ENCODE results near the gene FGF10. TPM values are rescaled to one million over a fixed set of nuclear protein-coding genes. Genes with fewer than 3 reads are reported as not detected.

Gene FGF10
- polyA plus RNA-seq, 3 donors, result not detected

GRCh38 chr5:44387921-44388320 lies 1.3 kb downstream of the FGF10 start:
- peaks cover 42 to 49% (median 44%) of the 10 kb centered on the region in 3 donors for H3K27me3 Mint-ChIP-seq (ENCODE audit: low read depth in 3 of 3)
- Histone ChIP-seq H3K4me2 (replicated peaks; ENCODE audit: extremely low read depth, low read length, poor library complexity, severe bottlenecking) (no peak overlapping the region), H3K9ac (ENCODE audit: insufficient read depth, low read length, poor library complexity, severe bottlenecking) (no peak overlapping the region), H3K79me2 (ENCODE audit: insufficient read depth, low read length) (no peaks in the 10 kb centered on the region), H3K9me3 (replicated peaks in 1 of 2; ENCODE audit: control insufficient read depth in 1 of 2, insufficient read depth in 1 of 2, low read length in 2 of 2) (peaks cover 4 to 31% of the 10 kb centered on the region in 2 donors), H4K20me1 (ENCODE audit: insufficient read depth, low read length) (no peaks in the 10 kb centered on the region), H2AFZ (ENCODE audit: insufficient read depth, low read depth, low read length, poor library complexity, severe bottlenecking) (no peak overlapping the region), H3K4me1 (ENCODE audit: control insufficient read depth in 1 of 2, insufficient read depth in 2 of 2, low read length in 2 of 2) (peaks cover 0 to 5% of the 10 kb centered on the region in 2 donors), H3K27ac (ENCODE audit: low read depth in 1 of 2, low read length in 2 of 2) (no peak overlapping the region), H3K4me3 (replicated peaks in 1 of 3; ENCODE audit: low read depth in 2 of 3, low read length in 3 of 3) (no peak overlapping the region), H3K27me3 (ENCODE audit: control insufficient read depth in 2 of 2, insufficient read depth in 2 of 2, low read length in 2 of 2) (peaks cover 42 to 51% of the 10 kb centered on the region in 2 donors), H3K36me3 (replicated peaks in 1 of 2; ENCODE audit: control insufficient read depth in 1 of 2, insufficient read depth in 2 of 2, low read length in 2 of 2) (no peaks in the 10 kb centered on the region)
- H3K4me1 Mint-ChIP-seq, result peaks cover 18% of the 10 kb centered on the region
- H3K36me3 Mint-ChIP-seq, result peaks cover 0 to 2% of the 10 kb centered on the region in 2 donors
- no peak for DNase-seq
- WGBS (ENCODE audit: insufficient coverage), result 14% methylated on average over 7 of the region's 11 CpGs
- intact Hi-C loops (cut with micrococcal nuclease), result no loop called here
- TF ChIP-seq, protein P1, sequence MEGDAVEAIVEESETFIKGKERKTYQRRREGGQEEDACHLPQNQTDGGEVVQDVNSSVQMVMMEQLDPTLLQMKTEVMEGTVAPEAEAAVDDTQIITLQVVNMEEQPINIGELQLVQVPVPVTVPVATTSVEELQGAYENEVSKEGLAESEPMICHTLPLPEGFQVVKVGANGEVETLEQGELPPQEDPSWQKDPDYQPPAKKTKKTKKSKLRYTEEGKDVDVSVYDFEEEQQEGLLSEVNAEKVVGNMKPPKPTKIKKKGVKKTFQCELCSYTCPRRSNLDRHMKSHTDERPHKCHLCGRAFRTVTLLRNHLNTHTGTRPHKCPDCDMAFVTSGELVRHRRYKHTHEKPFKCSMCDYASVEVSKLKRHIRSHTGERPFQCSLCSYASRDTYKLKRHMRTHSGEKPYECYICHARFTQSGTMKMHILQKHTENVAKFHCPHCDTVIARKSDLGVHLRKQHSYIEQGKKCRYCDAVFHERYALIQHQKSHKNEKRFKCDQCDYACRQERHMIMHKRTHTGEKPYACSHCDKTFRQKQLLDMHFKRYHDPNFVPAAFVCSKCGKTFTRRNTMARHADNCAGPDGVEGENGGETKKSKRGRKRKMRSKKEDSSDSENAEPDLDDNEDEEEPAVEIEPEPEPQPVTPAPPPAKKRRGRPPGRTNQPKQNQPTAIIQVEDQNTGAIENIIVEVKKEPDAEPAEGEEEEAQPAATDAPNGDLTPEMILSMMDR (IDR thresholded peaks at IDR 0.05), result no peak
- H3K27ac Mint-ChIP-seq, result no peak overlapping the region
- peaks cover 7 to 29% (median 20%) of the 10 kb centered on the region in 7 donors for H3K9me3 Mint-ChIP-seq
- peak overlapping the region in 1 of 2 donors; percentile 87 for H3K4me3 Mint-ChIP-seq

GRCh38 chr5:44387406-44387805 lies 1.8 kb downstream of the FGF10 start:
- H3K27ac Mint-ChIP-seq, result no peak overlapping the region
- Histone ChIP-seq H3K4me1 (ENCODE audit: control insufficient read depth in 1 of 2, insufficient read depth in 2 of 2, low read length in 2 of 2) (peaks cover 0 to 5% of the 10 kb centered on the region in 2 donors), H3K36me3 (replicated peaks in 1 of 2; ENCODE audit: control insufficient read depth in 1 of 2, insufficient read depth in 2 of 2, low read length in 2 of 2) (no peaks in the 10 kb centered on the region), H3K79me2 (ENCODE audit: insufficient read depth, low read length) (no peaks in the 10 kb centered on the region), H2AFZ (ENCODE audit: insufficient read depth, low read depth, low read length, poor library complexity, severe bottlenecking) (no peak overlapping the region), H3K27ac (ENCODE audit: low read depth in 1 of 2, low read length in 2 of 2) (no peak overlapping the region), H3K4me2 (replicated peaks; ENCODE audit: extremely low read depth, low read length, poor library complexity, severe bottlenecking) (no peak overlapping the region), H3K9me3 (replicated peaks in 1 of 2; ENCODE audit: control insufficient read depth in 1 of 2, insufficient read depth in 1 of 2, low read length in 2 of 2) (peaks cover 4 to 31% of the 10 kb centered on the region in 2 donors), H3K4me3 (replicated peaks in 1 of 3; ENCODE audit: low read depth in 2 of 3, low read length in 3 of 3) (no peak overlapping the region), H3K27me3 (ENCODE audit: control insufficient read depth in 2 of 2, insufficient read depth in 2 of 2, low read length in 2 of 2) (peaks cover 42 to 51% of the 10 kb centered on the region in 2 donors), H4K20me1 (ENCODE audit: insufficient read depth, low read length) (no peaks in the 10 kb centered on the region), H3K9ac (ENCODE audit: insufficient read depth, low read length, poor library complexity, severe bottlenecking) (no peak overlapping the region)
- peaks cover 0 to 2% of the 10 kb centered on the region in 2 donors for H3K36me3 Mint-ChIP-seq
- H3K27me3 Mint-ChIP-seq (ENCODE audit: low read depth in 3 of 3), result peaks cover 42 to 49% (median 44%) of the 10 kb centered on the region in 3 donors
- intact Hi-C loops (cut with micrococcal nuclease), result no loop called here
- H3K4me3 Mint-ChIP-seq, result peak overlapping the region in 1 of 2 donors; percentile 87
- no peak for DNase-seq
- TF ChIP-seq, protein P1 (IDR thresholded peaks at IDR 0.05), result no peak
- WGBS (ENCODE audit: insufficient coverage), result no CpG with 5 or more reads among the region's 3 CpGs
- H3K9me3 Mint-ChIP-seq, result peaks cover 7 to 29% (median 20%) of the 10 kb centered on the region in 7 donors
- H3K4me1 Mint-ChIP-seq, result peaks cover 18% of the 10 kb centered on the region
